Right ventricle myocardium superior (tissue), 1 donor: ENCODE measurements around the gene PRSS1. TPM values are rescaled to one million over a fixed set of nuclear protein-coding genes. Genes with fewer than 3 reads are reported as not detected.

Experiments
- ATAC-seq: fragments of 200-7000 bp; cut with Tn5 transposase; one replicate; pipeline ENCODE4 v1.9.1; 2020; ENCODE audit warnings: mild to moderate bottlenecking; ENCODE audit not compliant: poor library complexity
- DNase-seq: peaks from one replicate; pipeline ENCODE4 v3.0.0-alpha.2; 2020
- intact Hi-C: fragments of 100-400 bp; cut with DNase I; formaldehyde crosslinking; loops from one replicate; pipeline ENCODE4 v1.11.2; 2022
- total RNA-seq: library from RNA; stranded (reverse); fragmentation: NEBNext Ultra II Directional; extraction: Animal tissue kit (Norgen Biotek cat#: 25700); gene quantifications from one replicate; pipeline ENCODE4 v1.2.1, GENCODE V29; 2021
- donor health status: DM: no; HTN: yes; CAD: no; lungs with severe emphysema.

PRSS1 gene
- total RNA-seq, 1 donor from 2014 or later, result not detected

DNA sequence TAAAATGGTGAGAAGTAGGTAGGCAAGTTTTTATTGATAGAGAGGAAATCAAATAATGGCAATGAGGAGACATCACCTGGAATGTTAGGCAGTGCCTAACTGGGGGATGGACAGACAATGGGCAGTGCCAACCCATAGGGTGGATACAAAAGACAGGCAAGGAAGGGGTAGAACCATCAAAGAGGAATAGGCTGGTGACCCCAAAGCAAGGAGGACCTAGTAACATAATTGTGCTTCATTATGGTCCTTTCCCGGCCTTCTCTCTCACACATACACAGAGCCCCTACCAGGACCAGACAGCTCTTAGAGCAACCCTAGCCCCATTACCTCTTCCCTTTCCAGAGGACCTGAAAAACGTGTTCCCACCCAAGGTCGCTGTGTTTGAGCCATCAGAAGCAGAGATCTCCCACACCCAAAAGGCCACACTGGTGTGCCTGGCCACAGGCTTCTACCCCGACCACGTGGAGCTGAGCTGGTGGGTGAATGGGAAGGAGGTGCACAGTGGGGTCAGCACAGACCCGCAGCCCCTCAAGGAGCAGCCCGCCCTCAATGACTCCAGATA lies 51.5 kb downstream of the PRSS1 start:
- DNase-seq, result no peak
- no peak for ATAC-seq
- intact Hi-C loops, result no loop called here

GRCh38 chr7:142801601-142802295 lies 52.5 kb downstream of the PRSS1 start:
- ATAC-seq (no peak), DNase-seq (no peak)
- intact Hi-C loops, result no loop called here

DNA sequence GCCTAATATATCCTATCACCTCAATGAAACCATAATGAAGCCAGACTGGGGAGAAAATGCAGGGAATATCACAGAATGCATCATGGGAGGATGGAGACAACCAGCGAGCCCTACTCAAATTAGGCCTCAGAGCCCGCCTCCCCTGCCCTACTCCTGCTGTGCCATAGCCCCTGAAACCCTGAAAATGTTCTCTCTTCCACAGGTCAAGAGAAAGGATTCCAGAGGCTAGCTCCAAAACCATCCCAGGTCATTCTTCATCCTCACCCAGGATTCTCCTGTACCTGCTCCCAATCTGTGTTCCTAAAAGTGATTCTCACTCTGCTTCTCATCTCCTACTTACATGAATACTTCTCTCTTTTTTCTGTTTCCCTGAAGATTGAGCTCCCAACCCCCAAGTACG lies 53.0 kb downstream of the PRSS1 start:
- ATAC-seq (no peak), DNase-seq (no peak)
- intact Hi-C loops, result no loop called here

Other genes starting within 250 kb of the PRSS1 start
- not detected for gene PRSS2, start 21.5 kb downstream of the PRSS1 start, total RNA-seq
- 2.6 TPM for gene EPHB6, start 105.6 kb downstream of the PRSS1 start, total RNA-seq
- not detected for gene TRPV6, start 136.3 kb downstream of the PRSS1 start, total RNA-seq
- gene TRPV5, start 184.3 kb downstream of the PRSS1 start, total RNA-seq, result not detected
- not detected for gene LLCFC1, start 190.0 kb downstream of the PRSS1 start, total RNA-seq
- 0.43 TPM for gene KEL, start 212.9 kb downstream of the PRSS1 start, total RNA-seq